ENCODE results near the gene ALMS1. TPM values are rescaled to one million over a fixed set of nuclear protein-coding genes. Genes with fewer than 3 reads are reported as not detected.

Gene ALMS1
- total RNA-seq, 1 experiment from 2014 or later: 37.3 TPM

DNA sequence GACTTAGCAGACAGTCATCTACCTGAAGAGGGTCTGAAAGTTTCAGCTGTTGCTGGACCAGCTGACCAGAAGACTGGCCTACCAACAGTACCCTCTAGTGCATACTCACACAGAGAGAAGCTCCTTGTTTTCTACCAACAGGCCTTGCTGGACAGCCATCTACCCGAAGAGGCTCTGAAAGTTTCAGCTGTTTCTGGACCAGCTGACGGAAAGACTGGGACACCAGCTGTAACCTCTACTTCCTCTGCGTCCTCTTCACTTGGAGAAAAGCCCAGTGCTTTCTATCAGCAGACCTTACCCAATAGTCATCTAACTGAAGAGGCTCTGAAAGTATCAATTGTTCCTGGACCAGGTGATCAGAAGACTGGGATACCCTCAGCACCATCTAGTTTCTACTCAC lies 63.2 kb downstream of the ALMS1 start:
- Histone ChIP-seq H3K27me3 (replicated peaks; ENCODE audit: insufficient read depth, low read depth, low read length, poor library complexity) (no peaks in the 10 kb centered on the region), H3K4me3 (ENCODE audit: low read depth, low read length, poor library complexity, severe bottlenecking) (no peak overlapping the region), H3K27ac (ENCODE audit: low read depth, low read length, poor library complexity, severe bottlenecking) (no peak overlapping the region), H3K4me1 (ENCODE audit: insufficient read depth, low read length, poor library complexity, severe bottlenecking) (no peaks in the 10 kb centered on the region), H3K9me3 (ENCODE audit: low read depth, low read length, poor library complexity, severe bottlenecking) (no peaks in the 10 kb centered on the region), H3K36me3 (ENCODE audit: insufficient read depth, low read length, poor library complexity, severe bottlenecking) (peaks cover 12% of the 10 kb centered on the region)
- BruUV-seq (replicated peaks): no TSS peak
- DNase-seq (ENCODE audit: low spot score): no peak
- POLR2A ChIA-PET (ENCODE audit: low non-redundant PET): no interaction called here
- CTCF ChIA-PET: no interaction called here
- TF ChIP-seq, protein P1, sequence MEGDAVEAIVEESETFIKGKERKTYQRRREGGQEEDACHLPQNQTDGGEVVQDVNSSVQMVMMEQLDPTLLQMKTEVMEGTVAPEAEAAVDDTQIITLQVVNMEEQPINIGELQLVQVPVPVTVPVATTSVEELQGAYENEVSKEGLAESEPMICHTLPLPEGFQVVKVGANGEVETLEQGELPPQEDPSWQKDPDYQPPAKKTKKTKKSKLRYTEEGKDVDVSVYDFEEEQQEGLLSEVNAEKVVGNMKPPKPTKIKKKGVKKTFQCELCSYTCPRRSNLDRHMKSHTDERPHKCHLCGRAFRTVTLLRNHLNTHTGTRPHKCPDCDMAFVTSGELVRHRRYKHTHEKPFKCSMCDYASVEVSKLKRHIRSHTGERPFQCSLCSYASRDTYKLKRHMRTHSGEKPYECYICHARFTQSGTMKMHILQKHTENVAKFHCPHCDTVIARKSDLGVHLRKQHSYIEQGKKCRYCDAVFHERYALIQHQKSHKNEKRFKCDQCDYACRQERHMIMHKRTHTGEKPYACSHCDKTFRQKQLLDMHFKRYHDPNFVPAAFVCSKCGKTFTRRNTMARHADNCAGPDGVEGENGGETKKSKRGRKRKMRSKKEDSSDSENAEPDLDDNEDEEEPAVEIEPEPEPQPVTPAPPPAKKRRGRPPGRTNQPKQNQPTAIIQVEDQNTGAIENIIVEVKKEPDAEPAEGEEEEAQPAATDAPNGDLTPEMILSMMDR (conservative IDR thresholded peaks at IDR 0.05; ENCODE audit: low read depth, low read length): no peak
- TF ChIP-seq EZH2 (IDR thresholded peaks at IDR 0.05; ENCODE audit: borderline replicate concordance, low read depth, low read length, poor library complexity, severe bottlenecking): no peak
- intact Hi-C loops (cut with micrococcal nuclease; ENCODE audit: unreplicated experiment): no loop called here

DNA sequence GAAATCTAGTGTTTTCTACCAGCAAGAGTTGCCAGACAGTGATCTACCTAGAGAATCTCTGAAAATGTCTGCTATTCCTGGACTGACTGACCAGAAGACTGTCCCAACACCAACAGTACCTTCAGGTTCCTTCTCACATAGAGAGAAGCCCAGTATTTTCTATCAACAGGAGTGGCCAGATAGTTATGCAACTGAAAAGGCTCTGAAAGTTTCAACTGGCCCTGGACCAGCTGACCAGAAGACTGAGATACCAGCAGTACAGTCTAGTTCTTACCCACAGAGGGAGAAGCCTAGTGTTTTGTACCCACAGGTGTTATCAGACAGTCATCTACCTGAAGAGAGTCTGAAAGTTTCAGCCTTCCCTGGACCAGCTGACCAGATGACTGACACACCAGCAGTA lies 63.8 kb downstream of the ALMS1 start:
- Histone ChIP-seq H3K36me3 (ENCODE audit: insufficient read depth, low read length, poor library complexity, severe bottlenecking) (peaks cover 12% of the 10 kb centered on the region), H3K4me3 (ENCODE audit: low read depth, low read length, poor library complexity, severe bottlenecking) (no peak overlapping the region), H3K4me1 (ENCODE audit: insufficient read depth, low read length, poor library complexity, severe bottlenecking) (no peaks in the 10 kb centered on the region), H3K27me3 (replicated peaks; ENCODE audit: insufficient read depth, low read depth, low read length, poor library complexity) (no peaks in the 10 kb centered on the region), H3K27ac (ENCODE audit: low read depth, low read length, poor library complexity, severe bottlenecking) (no peak overlapping the region), H3K9me3 (ENCODE audit: low read depth, low read length, poor library complexity, severe bottlenecking) (no peaks in the 10 kb centered on the region)
- no peak for DNase-seq (ENCODE audit: low spot score)
- CTCF ChIA-PET: no interaction called here
- TF ChIP-seq EZH2 (IDR thresholded peaks at IDR 0.05; ENCODE audit: borderline replicate concordance, low read depth, low read length, poor library complexity, severe bottlenecking): no peak
- TF ChIP-seq, protein P1 (conservative IDR thresholded peaks at IDR 0.05; ENCODE audit: low read depth, low read length): no peak
- intact Hi-C loops (cut with micrococcal nuclease; ENCODE audit: unreplicated experiment): no loop called here
- no TSS peak for BruUV-seq (replicated peaks)
- POLR2A ChIA-PET (ENCODE audit: low non-redundant PET): no interaction called here

DNA sequence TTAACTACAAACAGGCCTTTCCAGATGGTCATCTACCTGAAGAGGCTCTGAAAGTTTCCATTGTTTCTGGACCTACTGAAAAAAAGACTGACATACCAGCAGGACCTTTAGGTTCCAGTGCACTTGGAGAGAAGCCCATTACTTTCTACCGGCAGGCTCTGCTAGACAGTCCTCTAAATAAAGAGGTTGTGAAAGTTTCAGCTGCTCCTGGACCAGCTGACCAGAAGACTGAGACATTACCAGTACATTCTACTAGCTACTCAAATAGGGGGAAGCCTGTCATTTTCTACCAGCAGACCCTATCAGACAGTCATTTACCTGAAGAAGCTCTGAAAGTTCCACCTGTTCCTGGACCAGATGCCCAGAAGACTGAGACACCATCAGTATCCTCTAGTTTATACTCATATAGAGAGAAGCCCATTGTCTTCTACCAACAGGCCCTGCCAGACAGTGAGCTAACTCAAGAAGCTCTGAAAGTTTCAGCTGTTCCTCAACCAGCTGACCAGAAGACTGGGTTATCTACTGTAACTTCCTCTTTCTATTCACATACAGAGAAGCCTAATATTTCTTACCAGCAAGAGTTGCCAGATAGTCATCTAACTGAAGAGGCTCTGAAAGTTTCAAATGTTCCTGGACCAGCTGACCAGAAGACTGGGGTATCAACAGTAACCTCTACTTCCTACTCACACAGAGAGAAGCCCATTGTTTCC lies 65.8 kb downstream of the ALMS1 start:
- no TSS peak for BruUV-seq (replicated peaks)
- POLR2A ChIA-PET (ENCODE audit: low non-redundant PET): no interaction called here
- CTCF ChIA-PET: no interaction called here

More for the DNA sequence above, 65.8 kb downstream of the ALMS1 start:
- Histone ChIP-seq H3K4me1 (ENCODE audit: insufficient read depth, low read length, poor library complexity, severe bottlenecking) (no peaks in the 10 kb centered on the region), H3K4me3 (ENCODE audit: low read depth, low read length, poor library complexity, severe bottlenecking) (no peak overlapping the region), H3K36me3 (ENCODE audit: insufficient read depth, low read length, poor library complexity, severe bottlenecking) (peaks cover 12% of the 10 kb centered on the region), H3K9me3 (ENCODE audit: low read depth, low read length, poor library complexity, severe bottlenecking) (no peaks in the 10 kb centered on the region), H3K27me3 (replicated peaks; ENCODE audit: insufficient read depth, low read depth, low read length, poor library complexity) (no peaks in the 10 kb centered on the region), H3K27ac (ENCODE audit: low read depth, low read length, poor library complexity, severe bottlenecking) (no peak overlapping the region)
- no peak for TF ChIP-seq EZH2 (IDR thresholded peaks at IDR 0.05; ENCODE audit: borderline replicate concordance, low read depth, low read length, poor library complexity, severe bottlenecking)
- TF ChIP-seq, protein P1 (conservative IDR thresholded peaks at IDR 0.05; ENCODE audit: low read depth, low read length): no peak
- no peak for DNase-seq (ENCODE audit: low spot score)
- intact Hi-C loops (cut with micrococcal nuclease; ENCODE audit: unreplicated experiment): no loop called here
